Endothelial cell of umbilical vein (primary cell): Measurements from ENCODE around the gene KCNJ15. TPM values are rescaled to one million over a fixed set of nuclear protein-coding genes. Genes with fewer than 3 reads are reported as not detected.

Source experiments
- BruUV-seq: library from RNA; stranded (reverse); fragments of 400-500 nt; replicated peaks from 2 replicates; lab custom pipeline; 2021; lab: Mats Ljungman, UMichigan
- CTCF ChIA-PET: fragments of 300-600, 350-600 bp; sonication (Branson Sonifier 250); formaldehyde crosslinking; loops from one replicate; lab custom pipeline; 2021; ENCODE audit warnings: antibody characterized with exemption, inconsistent platforms; lab: Charles Lee
- POLR2A ChIA-PET: fragments of 300-600, 350-600 bp; sonication (Branson Sonifier 250); formaldehyde crosslinking; loops from one replicate; lab custom pipeline; 2021; ENCODE audit warnings: antibody characterized with exemption, inconsistent platforms; lab: Charles Lee
- DNase-seq: peaks from one replicate; pipeline ENCODE4 v3.0.0-alpha.2; 2011; ENCODE audit warnings: low read depth, low spot score
- FAIRE-seq: peaks from 2 replicates; lab custom pipeline; 2011; peaks lifted over from hg19 to GRCh38; lab: Jason Lieb, UNC
- H2AFZ ChIP-seq: 2 replicates; pipeline ENCODE4 v1.6.0; 2012; ENCODE audit warnings: low read depth, low read length, control low read depth, inconsistent platforms
- H3K27ac ChIP-seq: 2 replicates; pipeline ENCODE4 v1.5.1; 2011; ENCODE audit warnings: low read depth, mild to moderate bottlenecking, control low read depth, low read length, moderate library complexity; ENCODE audit not compliant: insufficient read depth
- H3K27me3 ChIP-seq, 2 experiments: 2 replicates each; pipeline versions ENCODE4 v1.6.0 to v1.6.1; 2011; ENCODE audit warnings: low read length in 2 of 2, mixed read lengths in 1 of 2; ENCODE audit not compliant: control insufficient read depth in 2 of 2, insufficient read depth in 2 of 2
- H3K36me3 ChIP-seq, 2 experiments: 2 replicates in 1 of 2; 3 replicates in 1 of 2; pipeline ENCODE4 v1.5.1; 2011; ENCODE audit warnings: low read length in 2 of 2, mild to moderate bottlenecking in 1 of 2, moderate library complexity in 1 of 2; ENCODE audit not compliant: control insufficient read depth in 2 of 2, insufficient read depth in 2 of 2; ENCODE audit errors: extremely low read depth in 1 of 2
- H3K4me1 ChIP-seq: 3 replicates; pipeline ENCODE4 v1.5.1; 2011; ENCODE audit warnings: mild to moderate bottlenecking, low read length; ENCODE audit not compliant: control insufficient read depth, insufficient read depth; ENCODE audit errors: extremely low read depth
- H3K4me2 ChIP-seq: 2 replicates; pipeline ENCODE4 v1.6.1; 2011; ENCODE audit warnings: low read length, control low read depth, mixed read lengths; ENCODE audit not compliant: insufficient read depth
- H3K4me3 ChIP-seq, 3 experiments: fragments of 200-600 bp in 1 of 3; sonication (generic), shearing (Covaris generic) in 1 of 3; replicated peaks in 1 of 3; 2 replicates each; pipeline ENCODE4 v1.5.1; 2011 to 2016; ENCODE audit warnings: control low read depth in 3 of 3, low read length in 3 of 3, mild to moderate bottlenecking in 2 of 3, inconsistent platforms in 1 of 3, low read depth in 1 of 3, moderate library complexity in 1 of 3; ENCODE audit not compliant: insufficient read depth in 1 of 3
- H3K79me2 ChIP-seq: 2 replicates; pipeline ENCODE4 v1.6.0; 2012; ENCODE audit warnings: low read length, inconsistent platforms; ENCODE audit not compliant: control insufficient read depth, insufficient read depth
- H3K9ac ChIP-seq: replicated peaks from 2 replicates; pipeline ENCODE3; 2011; ENCODE audit warnings: low read length, control low read depth; ENCODE audit not compliant: insufficient read depth; ENCODE audit errors: extremely low read depth
- H3K9me1 ChIP-seq: replicated peaks from 3 replicates; pipeline ENCODE4 v1.6.0; 2011; ENCODE audit warnings: mild to moderate bottlenecking, low read length; ENCODE audit not compliant: control insufficient read depth, insufficient read depth; ENCODE audit errors: extremely low read depth
- H3K9me3 ChIP-seq: replicated peaks from 2 replicates; pipeline ENCODE4 v1.5.1; 2012; ENCODE audit warnings: low read length, inconsistent platforms; ENCODE audit not compliant: control insufficient read depth, insufficient read depth
- H4K20me1 ChIP-seq: replicated peaks from 2 replicates; pipeline ENCODE3; 2011; ENCODE audit warnings: mild to moderate bottlenecking, low read length; ENCODE audit not compliant: control insufficient read depth, insufficient read depth; ENCODE audit errors: extremely low read depth
- EZH2 ChIP-seq: IDR thresholded peaks from 2 replicates; pipeline ENCODE4 v1.6.1; 2012; ENCODE audit warnings: borderline replicate concordance, low read depth, mild to moderate bottlenecking, moderate library complexity, low read length, inconsistent platforms; ENCODE audit not compliant: severe bottlenecking
- FOS ChIP-seq: IDR thresholded peaks from 2 replicates; pipeline ENCODE4 v1.6.1; 2011; ENCODE audit warnings: mild to moderate bottlenecking, low read length, moderate library complexity, borderline replicate concordance; ENCODE audit not compliant: insufficient read depth
- GATA2 ChIP-seq: IDR thresholded peaks from 2 replicates; pipeline ENCODE4 v1.7.0; 2011; ENCODE audit warnings: low read depth, mild to moderate bottlenecking, moderate library complexity, mixed read lengths, low read length; ENCODE audit not compliant: insufficient read length, insufficient read depth
- JUN ChIP-seq: IDR thresholded peaks from 2 replicates; pipeline ENCODE4 v1.6.1; 2011; ENCODE audit warnings: borderline replicate concordance, low read depth; ENCODE audit not compliant: insufficient read length, insufficient read depth
- MYC ChIP-seq: IDR thresholded peaks from one replicate; pipeline ENCODE4 v1.6.1; 2011; ENCODE audit warnings: mild to moderate bottlenecking, low read depth, low read length
- POLR2A ChIP-seq: IDR thresholded peaks from 2 replicates; pipeline ENCODE4 v1.6.1; 2012; ENCODE audit warnings: low read depth, mild to moderate bottlenecking, control low read depth, low read length
- POLR2AphosphoS5 ChIP-seq: IDR thresholded peaks from 2 replicates; pipeline ENCODE4 v1.6.1; 2012; ENCODE audit warnings: low read depth, mild to moderate bottlenecking, control low read depth, low read length, moderate library complexity; ENCODE audit not compliant: insufficient read depth
- dilution Hi-C: fragments of 300-500 bp; cut with MboI; formaldehyde crosslinking; loops from one replicate; pipeline ENCODE4 v1.15.0; 2019; ENCODE audit warnings: low sequenced_read_pairs; ENCODE audit not compliant: extremely low pct_ligation_motif_present
- intact Hi-C: fragments of 100-400 bp; cut with micrococcal nuclease; formaldehyde crosslinking; loops from one replicate; pipeline ENCODE4 v1.10.0; 2022
- polyA plus RNA-seq, 4 experiments: library from polyadenylated mRNA; depleted of rRNA in 3 of 4; stranded (reverse) in 3 of 4; unstranded in 1 of 4; fragments of >200 nt; gene quantifications; 2 replicates each; pipeline versions ENCODE4 v1.2.1 to v1.2.3, GENCODE V29; 2011 to 2012; ENCODE audit warnings: missing spikeins in 1 of 4
- total RNA-seq: library from RNA; stranded (reverse); gene quantifications from 2 replicates; pipeline ENCODE4 v1.2.3, GENCODE V29; 2021
- TF ChIP-seq, protein P1 (sequence below), 2 donors: IDR thresholded peaks; 1 replicate in 1 of 2; 2 replicates in 1 of 2; pipeline ENCODE4 v1.5.1; 2011; ENCODE audit warnings: low read length in 2 of 2, mild to moderate bottlenecking in 2 of 2, moderate library complexity in 2 of 2, control low read depth in 1 of 2, inconsistent platforms in 1 of 2, low read depth in 1 of 2; ENCODE audit not compliant: insufficient read depth in 1 of 2; ENCODE audit errors: extremely low read depth in 1 of 2
- TF ChIP-seq, protein P2 (sequence below): IDR thresholded peaks from 2 replicates; pipeline ENCODE4 v1.6.1; 2011; ENCODE audit not compliant: insufficient read depth, insufficient read length

KCNJ15 gene
- total and polyA plus RNA-seq, 2 donors (not counting 3 experiments of a cell fraction or from before 2014, with no cell fraction given): 1.4 to 1.5 TPM

DNA sequence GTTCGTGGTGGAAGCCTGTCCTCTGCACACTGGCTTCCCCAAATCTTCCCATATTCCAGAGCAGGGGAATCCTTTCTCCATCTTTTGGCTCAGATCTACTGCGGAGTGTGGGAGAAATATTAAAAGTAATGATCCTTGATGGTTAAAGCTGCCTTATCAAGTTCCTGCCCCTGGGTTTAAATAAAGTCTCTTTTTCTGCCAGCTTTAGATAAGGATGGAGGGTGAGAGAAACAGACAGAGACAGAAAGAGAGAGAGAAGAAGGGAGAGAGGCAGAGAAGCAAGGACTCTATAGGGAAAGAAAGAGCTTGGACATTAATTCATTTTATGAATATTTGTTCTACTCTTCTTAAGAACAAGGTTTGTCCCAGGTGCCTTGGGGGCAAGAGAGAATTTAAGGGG lies 98.0 kb downstream of the KCNJ15 start:
- no peak for TF ChIP-seq POLR2A
- no peak for TF ChIP-seq FOS
- no peak for TF ChIP-seq JUN
- TF ChIP-seq POLR2AphosphoS5: no peak
- no peak for TF ChIP-seq EZH2
- TF ChIP-seq, protein P1, sequence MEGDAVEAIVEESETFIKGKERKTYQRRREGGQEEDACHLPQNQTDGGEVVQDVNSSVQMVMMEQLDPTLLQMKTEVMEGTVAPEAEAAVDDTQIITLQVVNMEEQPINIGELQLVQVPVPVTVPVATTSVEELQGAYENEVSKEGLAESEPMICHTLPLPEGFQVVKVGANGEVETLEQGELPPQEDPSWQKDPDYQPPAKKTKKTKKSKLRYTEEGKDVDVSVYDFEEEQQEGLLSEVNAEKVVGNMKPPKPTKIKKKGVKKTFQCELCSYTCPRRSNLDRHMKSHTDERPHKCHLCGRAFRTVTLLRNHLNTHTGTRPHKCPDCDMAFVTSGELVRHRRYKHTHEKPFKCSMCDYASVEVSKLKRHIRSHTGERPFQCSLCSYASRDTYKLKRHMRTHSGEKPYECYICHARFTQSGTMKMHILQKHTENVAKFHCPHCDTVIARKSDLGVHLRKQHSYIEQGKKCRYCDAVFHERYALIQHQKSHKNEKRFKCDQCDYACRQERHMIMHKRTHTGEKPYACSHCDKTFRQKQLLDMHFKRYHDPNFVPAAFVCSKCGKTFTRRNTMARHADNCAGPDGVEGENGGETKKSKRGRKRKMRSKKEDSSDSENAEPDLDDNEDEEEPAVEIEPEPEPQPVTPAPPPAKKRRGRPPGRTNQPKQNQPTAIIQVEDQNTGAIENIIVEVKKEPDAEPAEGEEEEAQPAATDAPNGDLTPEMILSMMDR (IDR thresholded peaks at IDR 0.05; ENCODE audit: extremely low read depth in 1 of 2, insufficient read depth in 1 of 2, low read depth in 1 of 2, low read length in 2 of 2): no peak
- no peak for TF ChIP-seq GATA2
- TF ChIP-seq, protein P2, sequence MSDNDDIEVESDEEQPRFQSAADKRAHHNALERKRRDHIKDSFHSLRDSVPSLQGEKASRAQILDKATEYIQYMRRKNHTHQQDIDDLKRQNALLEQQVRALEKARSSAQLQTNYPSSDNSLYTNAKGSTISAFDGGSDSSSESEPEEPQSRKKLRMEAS: no peak
- TF ChIP-seq MYC: no peak
- H3K4me1 ChIP-seq: peaks cover 14% of the 10 kb centered on the region
- H3K27ac ChIP-seq: no peak overlapping the region
- no peaks in the 10 kb centered on the region for H3K79me2 ChIP-seq
- H2AFZ ChIP-seq: no peak overlapping the region
- BruUV-seq: no TSS peak
- no peak for DNase-seq
- intact Hi-C loops (loop anchor here (10.0 kb wide), 1 partner anchor 440 kb away; the partner anchor contains the start of gene KCNJ6), dilution Hi-C loops (loop anchor here (10.0 kb wide), 1 partner anchor 190 kb away; no protein-coding TSS in a partner anchor)
- no peaks in the 10 kb centered on the region for H3K9me1 ChIP-seq
- no peak overlapping the region for H3K4me2 ChIP-seq
- H3K36me3 ChIP-seq: no peaks in the 10 kb centered on the region
- no peak for FAIRE-seq
- no peaks in the 10 kb centered on the region for H4K20me1 ChIP-seq
- H3K9me3 ChIP-seq: no peaks in the 10 kb centered on the region
- ChIA-PET POLR2A (no interaction called here), CTCF (interaction anchor here (0.7 to 9.7 kb wide), 9 partner anchors 11 to 680 kb away, joined by 3 to 740 read pairs (median 5); no protein-coding TSS in a partner anchor)
- no peaks in the 10 kb centered on the region for H3K27me3 ChIP-seq
- H3K4me3 ChIP-seq: no peak overlapping the region
- no peak overlapping the region for H3K9ac ChIP-seq
